GM12878 (cell line): Measurements from ENCODE around the gene CDK3.

Experiments
- CBFB ChIP-seq: IDR thresholded peaks from 2 replicates; pipeline ENCODE4 v1.6.1; 2016; ENCODE audit warnings: antibody characterized with exemption, low read depth
- EGR1 ChIP-seq, 2 experiments: IDR thresholded peaks; 1 replicate in 1 of 2; 2 replicates in 1 of 2; pipeline ENCODE4 v1.6.1; 2011 to 2012; ENCODE audit warnings: low read depth in 2 of 2, low read length in 2 of 2, borderline replicate concordance in 1 of 2, mild to moderate bottlenecking in 1 of 2, moderate library complexity in 1 of 2
- ESRRA ChIP-seq: IDR thresholded peaks from 2 replicates; pipeline ENCODE4 v1.6.1; 2012; ENCODE audit warnings: mild to moderate bottlenecking, low read length, improper control_type of control experiment
- LARP7 ChIP-seq: fragments of 450-650 bp; IDR thresholded peaks from 2 replicates; pipeline ENCODE4 v1.6.1; 2017; ENCODE audit warnings: mild to moderate bottlenecking
- NR2C2 ChIP-seq: IDR thresholded peaks from 2 replicates; pipeline ENCODE4 v1.6.1; 2011; ENCODE audit warnings: borderline replicate concordance, low read depth; ENCODE audit not compliant: control insufficient read depth, insufficient read length
- SMC3 ChIP-seq: IDR thresholded peaks from 2 replicates; pipeline ENCODE4 v1.6.1; 2011; ENCODE audit warnings: low read length, improper control_type of control experiment, borderline replicate concordance
- SREBF2 ChIP-seq: IDR thresholded peaks from 2 replicates; pipeline ENCODE4 v1.6.1; 2012; ENCODE audit warnings: mild to moderate bottlenecking, low read length
- YY1 ChIP-seq: IDR thresholded peaks from 2 replicates; pipeline ENCODE4 v1.6.1; 2011; ENCODE audit warnings: low read depth, mild to moderate bottlenecking, low read length
- TF ChIP-seq, protein P1 (sequence below), 3 experiments: IDR thresholded peaks in 2 of 3; conservative IDR thresholded peaks in 1 of 3; 2 replicates each; pipeline ENCODE4 v1.5.1; 2011; ENCODE audit warnings: low read depth in 3 of 3, low read length in 3 of 3, mild to moderate bottlenecking in 3 of 3, control low read depth in 2 of 3, moderate library complexity in 2 of 3, inconsistent platforms in 1 of 3, mixed read lengths in 1 of 3; ENCODE audit not compliant: control insufficient read depth in 2 of 3, insufficient read depth in 1 of 3; ENCODE audit errors: extremely low read depth in 1 of 3
- TF ChIP-seq, protein P2 (sequence below): fragments of 450-650 bp; IDR thresholded peaks from 2 replicates; pipeline ENCODE4 v1.6.1; 2017; ENCODE audit warnings: mild to moderate bottlenecking, low read depth, inconsistent platforms; ENCODE audit not compliant: poor library complexity, severe bottlenecking
- TF ChIP-seq, protein P3 (sequence below): IDR thresholded peaks from 2 replicates; pipeline ENCODE4 v1.6.1; 2011; ENCODE audit warnings: low read depth, mild to moderate bottlenecking, low read length, moderate library complexity, borderline replicate concordance; ENCODE audit errors: extremely low read depth
- TF ChIP-seq, protein P4 (sequence below): fragments of 450-650 bp; formaldehyde crosslinking; IDR thresholded peaks from 2 replicates; pipeline ENCODE4 v1.4.0; 2022; ENCODE audit warnings: mild to moderate bottlenecking, moderate library complexity
- TF ChIP-seq, protein P5 (sequence below): IDR thresholded peaks from 2 replicates; pipeline ENCODE4 v1.6.1; 2011; ENCODE audit warnings: low read depth, low read length, improper control_type of control experiment, borderline replicate concordance
- TF ChIP-seq, protein P6 (sequence below): IDR thresholded peaks from 2 replicates; pipeline ENCODE4 v1.6.1; 2012; ENCODE audit warnings: low read depth, low read length, improper control_type of control experiment

DNA sequence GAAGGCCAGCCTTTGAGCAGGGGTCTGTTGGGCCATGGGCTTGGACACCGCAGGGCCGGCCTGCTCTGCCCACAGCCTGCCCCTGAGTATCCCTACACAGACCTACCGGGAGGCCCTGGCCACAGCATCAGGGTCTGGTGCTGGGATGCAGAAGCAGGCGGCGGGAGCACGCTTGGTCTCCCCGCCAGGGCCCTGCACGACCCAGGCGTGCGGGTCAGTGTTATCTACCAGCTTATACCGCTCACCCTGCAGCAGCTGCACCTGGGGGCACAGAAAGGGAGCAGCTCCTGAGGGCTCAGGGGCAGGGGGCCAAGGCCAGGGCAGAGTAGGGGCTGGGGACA, 17.7 kb downstream of the CDK3 start:
- TF ChIP-seq, protein P1, sequence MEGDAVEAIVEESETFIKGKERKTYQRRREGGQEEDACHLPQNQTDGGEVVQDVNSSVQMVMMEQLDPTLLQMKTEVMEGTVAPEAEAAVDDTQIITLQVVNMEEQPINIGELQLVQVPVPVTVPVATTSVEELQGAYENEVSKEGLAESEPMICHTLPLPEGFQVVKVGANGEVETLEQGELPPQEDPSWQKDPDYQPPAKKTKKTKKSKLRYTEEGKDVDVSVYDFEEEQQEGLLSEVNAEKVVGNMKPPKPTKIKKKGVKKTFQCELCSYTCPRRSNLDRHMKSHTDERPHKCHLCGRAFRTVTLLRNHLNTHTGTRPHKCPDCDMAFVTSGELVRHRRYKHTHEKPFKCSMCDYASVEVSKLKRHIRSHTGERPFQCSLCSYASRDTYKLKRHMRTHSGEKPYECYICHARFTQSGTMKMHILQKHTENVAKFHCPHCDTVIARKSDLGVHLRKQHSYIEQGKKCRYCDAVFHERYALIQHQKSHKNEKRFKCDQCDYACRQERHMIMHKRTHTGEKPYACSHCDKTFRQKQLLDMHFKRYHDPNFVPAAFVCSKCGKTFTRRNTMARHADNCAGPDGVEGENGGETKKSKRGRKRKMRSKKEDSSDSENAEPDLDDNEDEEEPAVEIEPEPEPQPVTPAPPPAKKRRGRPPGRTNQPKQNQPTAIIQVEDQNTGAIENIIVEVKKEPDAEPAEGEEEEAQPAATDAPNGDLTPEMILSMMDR (IDR thresholded peaks at IDR 0.05 in 2 of 3, conservative IDR thresholded peaks at IDR 0.05 in 1 of 3; ENCODE audit: control insufficient read depth in 2 of 3, extremely low read depth in 1 of 3, insufficient read depth in 1 of 3, low read depth in 3 of 3, low read length in 3 of 3) = no peak
- TF ChIP-seq SMC3 (no peak), LARP7 (no peak), EGR1 (IDR thresholded peaks at IDR 0.05; ENCODE audit: borderline replicate concordance in 1 of 2, low read depth in 2 of 2, low read length in 2 of 2) (no peak), ESRRA (no peak), SREBF2 (no peak), YY1 (no peak), CBFB (no peak), NR2C2 (no peak)
- TF ChIP-seq, protein P2, sequence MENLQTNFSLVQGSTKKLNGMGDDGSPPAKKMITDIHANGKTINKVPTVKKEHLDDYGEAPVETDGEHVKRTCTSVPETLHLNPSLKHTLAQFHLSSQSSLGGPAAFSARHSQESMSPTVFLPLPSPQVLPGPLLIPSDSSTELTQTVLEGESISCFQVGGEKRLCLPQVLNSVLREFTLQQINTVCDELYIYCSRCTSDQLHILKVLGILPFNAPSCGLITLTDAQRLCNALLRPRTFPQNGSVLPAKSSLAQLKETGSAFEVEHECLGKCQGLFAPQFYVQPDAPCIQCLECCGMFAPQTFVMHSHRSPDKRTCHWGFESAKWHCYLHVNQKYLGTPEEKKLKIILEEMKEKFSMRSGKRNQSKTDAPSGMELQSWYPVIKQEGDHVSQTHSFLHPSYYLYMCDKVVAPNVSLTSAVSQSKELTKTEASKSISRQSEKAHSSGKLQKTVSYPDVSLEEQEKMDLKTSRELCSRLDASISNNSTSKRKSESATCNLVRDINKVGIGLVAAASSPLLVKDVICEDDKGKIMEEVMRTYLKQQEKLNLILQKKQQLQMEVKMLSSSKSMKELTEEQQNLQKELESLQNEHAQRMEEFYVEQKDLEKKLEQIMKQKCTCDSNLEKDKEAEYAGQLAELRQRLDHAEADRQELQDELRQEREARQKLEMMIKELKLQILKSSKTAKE = no peak
- TF ChIP-seq, protein P3, sequence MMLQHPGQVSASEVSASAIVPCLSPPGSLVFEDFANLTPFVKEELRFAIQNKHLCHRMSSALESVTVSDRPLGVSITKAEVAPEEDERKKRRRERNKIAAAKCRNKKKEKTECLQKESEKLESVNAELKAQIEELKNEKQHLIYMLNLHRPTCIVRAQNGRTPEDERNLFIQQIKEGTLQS = no peak
- TF ChIP-seq, protein P4, sequence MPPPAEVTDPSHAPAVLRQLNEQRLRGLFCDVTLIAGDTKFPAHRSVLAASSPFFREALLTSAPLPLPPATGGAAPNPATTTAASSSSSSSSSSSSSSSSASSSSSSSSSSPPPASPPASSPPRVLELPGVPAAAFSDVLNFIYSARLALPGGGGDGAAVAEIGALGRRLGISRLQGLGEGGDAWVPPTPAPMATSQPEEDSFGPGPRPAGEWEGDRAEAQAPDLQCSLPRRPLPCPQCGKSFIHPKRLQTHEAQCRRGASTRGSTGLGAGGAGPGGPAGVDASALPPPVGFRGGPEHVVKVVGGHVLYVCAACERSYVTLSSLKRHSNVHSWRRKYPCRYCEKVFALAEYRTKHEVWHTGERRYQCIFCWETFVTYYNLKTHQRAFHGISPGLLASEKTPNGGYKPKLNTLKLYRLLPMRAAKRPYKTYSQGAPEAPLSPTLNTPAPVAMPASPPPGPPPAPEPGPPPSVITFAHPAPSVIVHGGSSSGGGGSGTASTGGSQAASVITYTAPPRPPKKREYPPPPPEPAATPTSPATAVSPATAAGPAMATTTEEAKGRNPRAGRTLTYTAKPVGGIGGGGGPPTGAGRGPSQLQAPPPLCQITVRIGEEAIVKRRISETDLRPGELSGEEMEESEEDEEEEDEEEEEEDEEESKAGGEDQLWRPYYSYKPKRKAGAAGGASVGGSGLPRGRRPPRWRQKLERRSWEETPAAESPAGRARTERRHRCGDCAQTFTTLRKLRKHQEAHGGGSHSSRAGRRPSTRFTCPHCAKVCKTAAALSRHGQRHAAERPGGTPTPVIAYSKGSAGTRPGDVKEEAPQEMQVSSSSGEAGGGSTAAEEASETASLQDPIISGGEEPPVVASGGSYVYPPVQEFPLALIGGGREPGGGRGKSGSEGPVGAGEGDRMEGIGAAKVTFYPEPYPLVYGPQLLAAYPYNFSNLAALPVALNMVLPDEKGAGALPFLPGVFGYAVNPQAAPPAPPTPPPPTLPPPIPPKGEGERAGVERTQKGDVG (CRISPR knock-in tag) = no peak
- TF ChIP-seq, protein P5, sequence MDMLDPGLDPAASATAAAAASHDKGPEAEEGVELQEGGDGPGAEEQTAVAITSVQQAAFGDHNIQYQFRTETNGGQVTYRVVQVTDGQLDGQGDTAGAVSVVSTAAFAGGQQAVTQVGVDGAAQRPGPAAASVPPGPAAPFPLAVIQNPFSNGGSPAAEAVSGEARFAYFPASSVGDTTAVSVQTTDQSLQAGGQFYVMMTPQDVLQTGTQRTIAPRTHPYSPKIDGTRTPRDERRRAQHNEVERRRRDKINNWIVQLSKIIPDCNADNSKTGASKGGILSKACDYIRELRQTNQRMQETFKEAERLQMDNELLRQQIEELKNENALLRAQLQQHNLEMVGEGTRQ = no peak
- TF ChIP-seq, protein P6, sequence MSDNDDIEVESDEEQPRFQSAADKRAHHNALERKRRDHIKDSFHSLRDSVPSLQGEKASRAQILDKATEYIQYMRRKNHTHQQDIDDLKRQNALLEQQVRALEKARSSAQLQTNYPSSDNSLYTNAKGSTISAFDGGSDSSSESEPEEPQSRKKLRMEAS = no peak
